GM08714 (cell line): Measurements from ENCODE around the gene ACOX2.

Experiments used
- H3K4me3 ChIP-seq: fragments of 200-500 bp; sonication (Bioruptor generic); 2 replicates; pipeline ENCODE4 v1.5.1; 2014; ENCODE audit warnings: mild to moderate bottlenecking, low read length, inconsistent platforms
- ZNF274 ChIP-seq: IDR thresholded peaks from 2 replicates; pipeline ENCODE4 v1.6.1; 2012; ENCODE audit warnings: mild to moderate bottlenecking, low read depth, low read length

The ACOX2 gene

GRCh38 chr3:58572634-58573230 lies 35.7 kb upstream of the ACOX2 start:
- no peak for TF ChIP-seq ZNF274
- no peak overlapping the region for H3K4me3 ChIP-seq

GRCh38 chr3:58572013-58572633 lies 35.1 kb upstream of the ACOX2 start:
- TF ChIP-seq ZNF274, result no peak
- no peak overlapping the region for H3K4me3 ChIP-seq

GRCh38 chr3:58570851-58571250 lies 33.9 kb upstream of the ACOX2 start:
- no peak for TF ChIP-seq ZNF274
- no peak overlapping the region for H3K4me3 ChIP-seq

DNA sequence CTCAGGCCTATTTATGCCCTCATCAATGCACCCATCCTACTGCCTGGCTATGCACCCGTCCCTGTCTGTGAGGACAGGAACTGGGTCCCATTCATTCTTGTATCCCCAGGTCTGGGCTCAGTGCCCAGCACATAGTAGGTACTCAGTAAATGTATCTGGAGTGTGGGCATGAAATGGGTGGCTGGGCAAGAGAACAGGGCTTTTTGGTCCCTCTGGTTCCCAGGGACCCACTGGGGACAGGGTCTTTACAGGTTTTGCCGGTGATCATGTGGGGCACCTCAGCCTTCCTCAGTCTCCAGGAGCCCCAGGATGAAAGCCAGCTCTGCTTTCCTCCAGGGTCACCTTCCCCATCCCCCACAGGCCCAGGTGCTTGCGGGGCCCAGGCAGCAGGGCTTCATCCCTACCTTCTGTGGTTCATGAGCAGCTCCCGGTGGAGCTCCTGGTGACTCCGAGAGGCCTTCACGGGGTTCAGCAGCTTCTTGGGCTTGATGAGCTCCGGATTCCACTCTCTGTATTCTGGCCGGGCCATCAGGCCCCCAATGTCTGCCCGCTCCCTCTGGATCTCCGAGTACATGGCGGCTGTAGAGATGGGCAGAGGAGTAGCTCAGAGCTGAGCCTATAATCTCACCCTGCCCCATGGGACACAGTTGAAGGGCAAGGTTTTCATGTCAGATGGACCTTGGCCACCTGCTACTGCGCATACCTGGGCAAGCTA lies 32.5 kb upstream of the ACOX2 start:
- H3K4me3 ChIP-seq, result no peak overlapping the region
- no peak for TF ChIP-seq ZNF274

DNA sequence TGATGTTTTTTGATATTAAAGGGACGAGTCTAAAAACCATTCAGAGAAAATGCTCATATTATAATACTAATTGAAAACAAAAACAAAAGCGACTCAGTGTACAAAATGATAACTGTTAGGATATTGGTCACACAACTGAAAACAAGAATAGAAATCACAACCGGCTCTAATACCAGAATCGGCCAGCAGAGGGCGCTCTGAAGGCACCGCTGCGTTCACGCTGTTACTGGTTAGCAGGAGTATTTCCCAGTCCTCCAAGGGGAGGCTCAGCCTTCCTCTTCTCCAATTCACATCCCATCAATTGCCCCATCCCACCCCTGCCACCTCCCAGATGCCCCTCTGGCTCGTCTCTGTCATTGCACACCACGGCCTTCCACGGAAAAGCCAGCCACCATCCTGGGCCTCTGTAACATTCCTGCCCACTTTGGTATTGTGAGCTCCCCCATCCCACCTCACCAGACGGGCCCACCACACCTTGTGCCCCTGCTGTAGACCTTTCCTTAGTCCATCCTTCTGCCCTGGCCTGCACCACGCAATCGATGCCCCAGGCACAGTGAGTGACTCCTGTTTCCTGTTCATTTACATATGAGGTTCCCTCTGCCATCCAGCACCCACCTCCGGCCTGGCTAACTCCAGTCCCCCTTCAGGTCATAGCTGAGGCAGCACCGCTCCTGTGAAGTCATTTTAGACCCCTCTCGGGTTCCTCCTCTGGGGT lies 31.7 kb upstream of the ACOX2 start:
- H3K4me3 ChIP-seq, result no peak overlapping the region
- no peak for TF ChIP-seq ZNF274

DNA sequence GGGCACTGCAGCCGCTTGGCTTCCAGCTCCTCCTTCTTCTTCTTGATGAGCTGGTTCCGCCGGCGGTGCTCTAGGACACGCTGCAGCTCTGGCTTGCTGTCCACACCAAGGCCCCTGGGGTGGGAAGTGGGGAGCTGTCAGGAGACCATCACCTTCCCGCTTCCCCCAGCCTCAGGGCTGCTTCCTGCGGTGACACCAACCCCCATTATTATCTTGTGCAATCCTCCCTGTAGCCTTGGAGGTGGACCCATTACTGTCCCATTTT lies 30.2 kb upstream of the ACOX2 start:
- H3K4me3 ChIP-seq, result no peak overlapping the region
- no peak for TF ChIP-seq ZNF274

- TF ChIP-seq ZNF274, result no peak
- no peak overlapping the region for H3K4me3 ChIP-seq
These were observed 29.6 kb upstream of the ACOX2 start for GRCh38 chr3:58566398-58567250.

- no peak overlapping the region for H3K4me3 ChIP-seq
- TF ChIP-seq ZNF274, result no peak
These were observed 28.8 kb upstream of the ACOX2 start for GRCh38 chr3:58565621-58566397.

- no peak for TF ChIP-seq ZNF274
- H3K4me3 ChIP-seq, result no peak overlapping the region
These were observed 27.6 kb upstream of the ACOX2 start for GRCh38 chr3:58564456-58565160.

GRCh38 chr3:58564054-58564453 lies 27.1 kb upstream of the ACOX2 start:
- H3K4me3 ChIP-seq, result no peak overlapping the region
- TF ChIP-seq ZNF274, result no peak

GRCh38 chr3:58563386-58564035 lies 26.5 kb upstream of the ACOX2 start:
- no peak for TF ChIP-seq ZNF274
- H3K4me3 ChIP-seq, result no peak overlapping the region

- no peak for TF ChIP-seq ZNF274
- H3K4me3 ChIP-seq, result no peak overlapping the region
These were observed 25.5 kb upstream of the ACOX2 start for GRCh38 chr3:58562498-58562897.
